Right ventricle myocardium inferior (tissue), 1 donor: ENCODE data around the gene MTHFD1L. TPM values are rescaled to one million over a fixed set of nuclear protein-coding genes. Genes with fewer than 3 reads are reported as not detected.

Experiments used
- ATAC-seq: fragments of 200-7000 bp; cut with Tn5 transposase; one replicate; pipeline ENCODE4 v1.9.1; 2020; ENCODE audit warnings: mild to moderate bottlenecking, moderate library complexity
- DNase-seq: peaks from one replicate; pipeline ENCODE4 v3.0.0; 2021; ENCODE audit errors: missing footprints
- intact Hi-C: fragments of 100-400 bp; cut with DNase I; formaldehyde crosslinking; loops from one replicate; pipeline ENCODE4 v1.11.0; 2022
- total RNA-seq: library from RNA; stranded (reverse); fragmentation: NEBNext Ultra II Directional; extraction: Animal tissue kit (Norgen Biotek cat#: 25700); gene quantifications from one replicate; pipeline ENCODE4 v1.2.1, GENCODE V29; 2021
- donor health status: DM: no; HTN: yes; CAD: no; lungs with severe emphysema.

The MTHFD1L gene
- total RNA-seq, 1 donor from 2014 or later = 3.4 TPM

DNA sequence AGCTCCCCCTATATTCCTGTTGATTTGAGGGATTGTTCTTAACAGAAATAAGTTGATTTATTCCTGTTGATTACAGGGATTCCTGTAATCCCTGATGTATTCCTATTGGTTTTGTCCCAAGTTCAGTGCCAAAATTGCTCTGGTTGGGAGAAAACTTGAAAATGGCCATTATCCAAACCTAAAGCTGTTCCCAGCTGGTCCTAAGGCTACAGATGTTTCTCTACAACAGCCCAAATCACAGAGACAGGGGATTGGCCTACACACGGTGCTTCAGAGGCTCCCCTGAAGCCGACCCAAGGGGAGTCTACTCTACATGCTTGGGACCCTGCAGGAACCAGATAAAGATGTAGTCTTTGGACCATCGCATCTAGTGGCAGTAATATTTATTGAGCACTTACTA lies 275.3 kb downstream of the MTHFD1L start:
- DNase-seq = no peak
- ATAC-seq = peak; percentile 63
- intact Hi-C loops = loop anchor here (10.0 kb wide), 2 partner anchors 126 to 184 kb away; no protein-coding TSS in a partner anchor

DNA sequence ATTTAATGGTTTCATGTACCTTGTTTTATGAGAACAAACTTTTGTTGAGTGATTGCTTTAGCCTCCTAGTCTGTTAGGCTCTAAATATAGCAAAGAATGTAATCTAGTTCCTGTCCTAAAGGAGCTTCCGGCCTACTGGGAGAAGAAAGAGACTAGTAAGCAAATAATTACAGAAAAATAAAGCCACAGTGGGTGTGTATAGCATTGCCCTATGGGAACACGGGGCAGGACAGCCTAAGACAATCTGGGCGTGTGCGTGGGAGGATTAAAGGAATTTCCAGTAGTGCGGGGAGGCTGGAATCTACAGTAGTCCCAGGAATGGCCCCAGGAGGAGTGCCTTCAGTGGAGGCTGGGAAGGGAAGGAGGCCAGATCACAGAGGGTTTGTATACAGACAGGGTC lies 276.2 kb downstream of the MTHFD1L start:
- ATAC-seq (peak; percentile 65), DNase-seq (no peak)
- intact Hi-C loops = loop anchor here (10.0 kb wide), 2 partner anchors 127 to 183 kb away; no protein-coding TSS in a partner anchor

DNA sequence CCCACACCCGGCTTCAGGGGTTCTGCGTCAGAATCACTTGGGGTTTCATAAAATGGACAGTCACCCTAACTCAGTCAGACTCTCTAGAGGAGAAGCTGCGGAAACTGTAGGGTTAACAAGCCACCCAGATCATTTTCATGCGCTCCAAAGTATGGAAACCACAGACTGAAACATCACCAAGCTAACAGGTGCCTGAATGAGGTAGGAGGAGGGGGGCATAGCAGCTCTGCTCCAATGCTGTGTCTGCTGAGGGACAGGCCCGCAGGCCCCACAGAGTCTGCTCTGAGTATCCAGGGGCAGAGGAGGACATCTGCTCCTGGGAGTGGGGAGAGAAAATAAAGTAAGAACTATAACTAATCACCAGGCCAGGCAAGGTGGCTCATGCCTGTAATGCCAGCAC lies 277.2 kb downstream of the MTHFD1L start:
- no peak for ATAC-seq
- intact Hi-C loops = loop anchor here (10.0 kb wide), 2 partner anchors 128 to 182 kb away; no protein-coding TSS in a partner anchor
- DNase-seq = no peak

DNA sequence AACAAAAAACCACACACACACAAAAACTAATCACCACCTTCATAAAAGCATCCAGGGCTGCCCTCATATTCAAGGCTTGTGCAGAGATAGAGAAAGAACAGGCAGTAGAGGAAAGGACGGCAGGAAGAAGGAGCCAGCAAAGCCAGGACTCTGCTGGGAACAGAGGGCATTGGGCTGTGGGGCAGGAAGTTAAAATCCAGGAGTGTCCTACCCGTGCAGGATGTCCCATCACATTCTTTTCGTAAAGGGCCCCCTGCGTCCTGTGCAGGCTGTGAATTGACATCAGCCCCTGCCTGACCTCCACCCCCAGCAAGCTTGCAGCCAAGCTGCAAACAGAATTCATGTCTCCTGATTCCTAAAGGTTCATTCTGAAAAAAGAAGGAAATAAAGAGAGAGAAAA lies 277.8 kb downstream of the MTHFD1L start:
- ATAC-seq = no peak
- no peak for DNase-seq
- intact Hi-C loops = loop anchor here (10.0 kb wide), 2 partner anchors 129 to 181 kb away; no protein-coding TSS in a partner anchor

DNA sequence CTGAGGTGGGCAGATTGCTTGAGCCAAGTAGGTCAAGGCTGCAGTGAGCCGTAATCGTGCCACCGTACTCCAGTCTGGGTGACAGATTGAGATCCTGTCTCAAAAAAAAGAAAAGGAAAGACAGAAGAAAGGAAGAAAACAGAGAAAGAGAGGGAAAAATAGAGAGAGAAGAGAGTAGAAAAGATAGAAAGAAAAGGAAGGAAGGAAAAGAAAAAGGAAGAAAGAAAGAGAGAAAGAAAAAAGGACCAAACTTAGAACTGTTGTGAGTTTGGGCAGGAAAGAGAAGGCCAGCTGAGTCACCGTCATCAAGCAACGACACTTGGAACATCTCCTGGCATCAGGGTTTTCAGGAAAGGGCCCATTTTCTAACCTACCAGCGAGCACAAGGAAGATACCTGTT lies 278.3 kb downstream of the MTHFD1L start:
- intact Hi-C loops = loop anchor here (10.0 kb wide), 2 partner anchors 129 to 181 kb away; no protein-coding TSS in a partner anchor
- no peak for DNase-seq
- ATAC-seq = no peak

DNA sequence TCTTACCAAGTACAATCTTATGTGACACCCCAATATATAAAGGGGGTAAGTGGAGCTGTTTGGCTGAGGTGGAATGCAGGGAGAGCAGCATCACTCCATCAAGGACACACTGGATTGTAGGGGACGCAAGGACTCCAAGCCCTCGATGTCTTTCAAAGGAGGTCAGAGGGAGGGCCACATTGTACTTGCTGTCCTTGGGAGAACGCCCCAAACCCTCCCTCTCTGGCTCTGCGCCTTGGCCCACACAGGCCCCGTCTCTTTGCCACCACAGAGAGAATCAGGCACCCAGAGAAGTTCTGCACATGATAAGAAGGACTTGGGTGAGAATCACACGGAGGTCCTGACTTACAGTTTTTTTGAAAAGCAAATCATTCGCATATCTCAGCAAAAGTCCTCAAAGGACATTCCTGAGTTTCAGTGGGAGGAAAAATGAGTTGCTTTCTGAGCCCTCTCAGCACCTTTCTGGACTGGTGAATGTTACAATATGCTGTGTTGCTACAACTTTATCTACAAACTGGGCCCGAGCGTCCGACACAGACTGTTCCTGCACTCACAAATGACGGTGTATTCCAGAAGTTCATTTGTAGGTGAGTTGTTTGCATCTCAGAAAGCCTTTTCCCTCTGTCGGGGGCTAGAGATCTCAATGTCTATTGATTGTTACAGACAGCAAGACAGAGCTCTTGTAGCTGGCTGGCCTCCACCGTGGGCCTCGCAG lies 281.8 kb downstream of the MTHFD1L start:
- ATAC-seq = peak; percentile 63
- no peak for DNase-seq
- intact Hi-C loops = loop anchor here (10.0 kb wide), 2 partner anchors 132 to 178 kb away; no protein-coding TSS in a partner anchor

DNA sequence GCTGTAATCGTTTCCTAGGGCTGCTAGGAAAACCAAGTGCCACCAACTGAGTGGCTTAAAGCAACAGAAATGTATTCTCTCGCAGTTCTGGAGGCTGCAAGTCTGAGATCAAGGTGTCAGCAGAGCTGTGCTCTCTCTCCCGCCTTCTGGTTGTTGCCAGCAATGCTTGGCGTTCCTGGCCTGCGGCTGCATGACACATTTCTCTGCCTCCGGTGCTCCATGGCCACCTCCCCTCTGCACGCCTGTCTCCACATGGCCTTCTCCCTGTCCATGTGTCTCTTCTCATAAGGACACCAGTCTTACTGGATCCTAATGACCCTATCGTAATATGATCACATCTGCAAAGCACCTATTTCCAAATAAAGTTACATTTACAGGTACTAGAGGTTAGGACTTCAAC lies 282.6 kb downstream of the MTHFD1L start:
- peak; percentile 87 for ATAC-seq
- no peak for DNase-seq
- intact Hi-C loops = loop anchor here (10.0 kb wide), 2 partner anchors 133 to 177 kb away; no protein-coding TSS in a partner anchor

DNA sequence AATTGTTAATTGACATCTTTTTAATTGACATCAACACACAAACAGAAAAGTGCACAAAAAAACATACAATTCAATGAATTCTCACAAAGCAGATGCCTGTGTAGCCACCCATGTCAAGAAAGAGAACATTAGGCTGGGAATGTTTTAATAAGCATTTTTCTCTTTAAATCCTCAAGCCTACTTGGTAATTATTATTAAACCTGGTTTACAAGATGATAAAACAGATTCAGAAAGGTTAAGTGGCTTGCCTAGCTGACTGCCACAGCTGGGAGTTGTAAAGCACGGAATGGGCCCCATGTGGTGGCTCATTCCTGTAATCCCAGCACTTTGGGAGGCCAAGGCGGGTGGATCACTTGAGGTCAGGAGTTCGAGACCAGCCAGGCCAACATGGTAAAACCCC lies 284.3 kb downstream of the MTHFD1L start:
- DNase-seq (no peak), ATAC-seq (no peak)
- intact Hi-C loops = loop anchor here (10.0 kb wide), 2 partner anchors 135 to 175 kb away; no protein-coding TSS in a partner anchor
